ENCODE measurements around the gene PIEZO1.

The PIEZO1 gene

DNA sequence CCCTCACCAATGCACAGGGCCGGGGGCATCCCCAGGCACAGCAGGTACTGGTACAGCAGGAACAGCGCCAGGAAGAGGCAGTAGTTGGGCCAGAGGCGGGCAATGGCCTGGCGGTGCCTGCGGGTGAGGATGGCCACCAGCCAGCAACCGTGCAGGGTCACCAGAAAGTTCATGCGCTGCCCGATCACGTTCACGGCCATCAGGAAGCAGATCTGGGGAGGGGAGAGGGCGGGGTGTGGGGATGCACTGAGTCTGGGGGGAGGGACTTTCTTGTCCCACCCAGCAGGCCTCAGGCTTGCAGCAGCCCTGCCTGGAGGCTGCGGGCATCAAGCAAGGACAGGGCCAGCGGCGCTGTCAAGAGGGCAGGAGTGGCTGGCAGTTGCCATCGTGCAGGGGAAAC lies 53.3 kb downstream of the PIEZO1 start:
- DNase-seq: no peak

- no peak for DNase-seq
These were observed 54.1 kb downstream of the PIEZO1 start for GRCh38 chr16:88730632-88731607.

GRCh38 chr16:88727871-88728270 lies 57.1 kb downstream of the PIEZO1 start:
- DNase-seq: no peak

- DNase-seq: no peak
These were observed 58.0 kb downstream of the PIEZO1 start for GRCh38 chr16:88726981-88727380.

- no peak for DNase-seq
These were observed 58.6 kb downstream of the PIEZO1 start for GRCh38 chr16:88726408-88726749.

- DNase-seq: no peak
These were observed 59.2 kb downstream of the PIEZO1 start for GRCh38 chr16:88725609-88726407.

- DNase-seq: no peak
These were observed 60.0 kb downstream of the PIEZO1 start for GRCh38 chr16:88724855-88725555.

GRCh38 chr16:88723911-88724310 lies 61.1 kb downstream of the PIEZO1 start:
- no peak for DNase-seq

- no peak for DNase-seq
These were observed 61.5 kb downstream of the PIEZO1 start for GRCh38 chr16:88723507-88723887.

DNA sequence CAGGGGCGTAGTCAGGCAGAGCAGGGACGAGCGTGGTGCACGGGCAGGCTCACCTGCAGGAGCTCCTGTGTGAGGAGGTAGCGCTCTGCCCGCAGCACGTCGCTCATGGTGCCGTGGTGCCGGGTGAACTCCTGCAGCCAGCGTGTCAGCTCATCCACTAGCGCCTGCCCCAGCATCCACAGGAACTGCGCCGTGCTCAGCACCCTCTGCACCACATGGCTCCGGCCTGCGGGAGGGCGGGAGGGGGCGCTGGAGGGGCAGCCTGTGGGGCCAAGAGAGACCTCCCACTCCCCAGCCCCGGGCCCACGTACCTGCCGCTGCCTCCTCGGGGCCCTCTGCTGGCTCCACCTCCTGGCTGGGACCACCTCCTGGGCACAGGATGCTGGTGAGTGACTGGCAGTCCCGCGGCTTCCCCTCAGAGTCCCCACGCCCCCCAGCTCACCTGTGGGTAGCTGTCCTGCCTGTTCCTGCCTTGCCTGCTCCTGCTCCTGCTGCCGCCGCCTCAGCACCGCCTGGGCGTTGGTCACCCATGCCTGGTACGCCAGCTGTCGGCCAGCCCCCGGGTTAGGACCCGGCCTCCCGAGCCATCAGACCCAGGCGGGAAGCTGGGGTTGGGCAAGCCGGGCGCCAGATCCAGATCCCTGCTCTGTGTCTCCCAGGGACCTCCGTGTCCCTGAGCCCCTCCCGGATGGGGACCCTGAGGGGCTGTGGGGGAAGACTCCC lies 62.1 kb downstream of the PIEZO1 start:
- DNase-seq: no peak

DNA sequence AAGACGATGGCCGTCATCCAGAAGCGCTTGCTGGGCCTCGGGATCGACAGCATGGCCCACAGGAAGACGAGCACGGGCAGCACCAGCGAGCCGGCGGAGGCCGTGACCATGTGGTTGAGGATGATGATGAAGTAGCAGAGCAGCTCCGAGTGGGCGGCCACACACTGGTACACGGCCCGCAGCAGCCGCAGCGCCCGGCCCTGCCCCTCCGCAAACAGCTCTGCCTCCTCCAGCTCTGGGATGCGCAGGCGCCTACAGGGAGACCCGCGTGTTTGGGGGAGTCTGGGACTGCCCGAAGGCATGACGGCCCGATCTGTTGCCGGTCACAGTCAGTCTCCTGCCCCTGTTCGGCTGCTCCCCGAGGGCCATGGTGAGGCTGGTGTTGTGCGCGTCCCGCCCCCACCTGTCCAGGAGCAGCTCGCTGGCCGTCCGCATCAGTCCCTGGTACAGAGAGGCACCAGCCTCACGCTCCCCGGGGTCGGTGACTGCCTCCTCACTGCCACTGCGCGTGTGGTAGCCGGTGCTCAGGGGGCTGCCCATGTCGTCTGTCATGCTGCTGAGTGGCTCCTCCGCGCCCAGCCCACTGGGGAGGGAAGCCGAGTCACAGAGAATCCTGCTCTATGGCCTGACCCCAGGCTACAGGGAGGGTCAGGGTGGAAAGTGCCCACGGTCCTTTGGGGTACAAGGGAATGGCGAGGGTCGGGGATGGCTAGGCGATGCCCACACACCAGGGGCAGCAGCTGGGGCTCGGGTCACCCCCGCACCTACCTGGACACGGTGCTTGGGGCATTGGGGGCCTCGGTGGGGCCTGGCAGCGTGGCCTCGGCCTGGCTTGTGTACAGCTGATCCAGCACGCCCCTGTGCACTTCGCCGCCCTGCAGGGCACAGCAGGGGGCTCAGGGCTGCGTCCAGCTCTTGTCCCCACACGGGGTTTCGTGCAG lies 62.9 kb downstream of the PIEZO1 start:
- no peak for DNase-seq

GRCh38 chr16:88721236-88721635 lies 63.8 kb downstream of the PIEZO1 start:
- no peak for DNase-seq

DNA sequence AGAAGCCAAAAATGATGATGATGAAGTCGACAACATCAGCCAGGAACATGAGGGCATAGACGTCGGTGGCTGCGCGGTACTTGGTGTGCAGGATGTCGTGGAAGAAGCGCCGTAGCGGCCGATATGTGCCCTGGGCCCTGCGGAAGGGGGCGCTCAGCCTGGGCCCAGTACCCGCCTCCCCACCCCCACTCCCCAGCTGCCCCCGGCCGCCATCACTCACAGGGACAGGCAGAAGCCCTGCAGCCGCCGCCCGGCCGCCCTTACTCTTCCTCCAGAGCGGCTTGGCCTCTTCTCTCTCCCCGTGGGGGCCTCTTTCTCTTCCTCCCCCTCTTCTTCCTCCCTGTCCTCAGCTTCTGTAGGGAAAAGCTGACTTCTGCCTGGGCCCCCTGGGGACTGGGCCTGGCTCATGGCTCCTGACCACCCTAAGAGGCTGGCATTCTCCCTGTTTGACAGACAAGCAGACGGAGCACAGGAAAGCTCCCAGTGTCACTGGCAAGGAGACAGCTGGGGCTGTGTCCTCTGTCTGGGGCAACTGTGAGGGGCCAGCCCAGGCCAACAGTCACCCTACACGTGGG lies 64.5 kb downstream of the PIEZO1 start:
- no peak for DNase-seq

DNA sequence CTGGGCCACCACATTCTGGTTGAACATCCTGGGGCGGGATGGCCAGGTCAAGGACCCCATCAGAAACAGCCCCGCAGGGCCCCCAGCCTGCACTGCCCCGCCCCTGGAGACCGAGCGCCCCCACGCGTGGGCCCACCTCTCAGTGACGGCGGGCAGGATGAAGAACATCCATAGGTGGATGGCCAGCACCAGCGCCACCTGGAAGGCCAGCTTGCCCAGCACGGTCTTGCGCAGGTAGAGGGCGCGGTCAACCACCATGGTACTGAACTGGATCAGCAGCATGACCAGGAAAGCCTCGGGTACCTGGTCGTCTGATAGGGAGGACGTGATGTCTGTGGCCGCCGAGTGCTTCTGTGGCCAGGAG lies 65.1 kb downstream of the PIEZO1 start:
- DNase-seq: no peak

GRCh38 chr16:88719267-88719932 lies 65.6 kb downstream of the PIEZO1 start:
- no peak for DNase-seq

DNA sequence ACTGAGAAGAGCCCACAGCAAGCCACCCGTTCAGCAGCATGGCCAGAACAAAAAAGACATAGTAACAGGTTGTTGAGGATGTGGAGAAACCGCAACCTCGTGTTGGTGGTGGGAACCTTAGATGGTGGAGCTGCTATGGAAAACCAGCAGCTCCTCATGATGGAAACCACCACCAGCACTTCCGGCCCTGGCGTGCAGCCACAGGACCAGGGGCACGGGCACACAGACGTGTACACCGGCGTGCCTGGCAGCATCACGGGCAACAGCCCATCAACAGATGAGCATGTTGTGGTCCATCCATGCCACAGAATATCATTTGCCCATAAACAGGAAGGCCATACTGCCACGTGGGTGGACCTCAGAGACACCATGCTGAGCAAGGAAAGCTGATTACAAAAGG lies 66.8 kb downstream of the PIEZO1 start:
- DNase-seq: no peak

DNA sequence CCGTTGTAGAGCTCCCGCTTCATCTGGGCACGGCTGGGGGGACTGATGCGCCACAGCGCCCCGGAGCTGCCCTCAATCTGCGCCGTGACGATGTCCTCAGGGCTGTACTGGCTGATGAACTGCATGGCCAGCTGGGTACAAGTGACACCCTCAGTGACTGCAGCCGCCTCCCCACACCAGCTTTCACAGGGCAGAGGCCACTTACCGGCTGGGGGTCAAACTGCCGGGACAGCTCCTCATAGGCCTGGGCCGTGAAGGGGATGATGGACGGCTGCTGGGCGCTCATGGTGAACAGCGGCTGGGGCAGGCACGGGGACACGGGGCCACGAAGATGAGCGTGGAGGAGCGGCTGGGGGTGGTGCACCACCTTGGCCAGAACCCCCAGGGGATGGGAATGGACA lies 68.4 kb downstream of the PIEZO1 start:
- no peak for DNase-seq

DNA sequence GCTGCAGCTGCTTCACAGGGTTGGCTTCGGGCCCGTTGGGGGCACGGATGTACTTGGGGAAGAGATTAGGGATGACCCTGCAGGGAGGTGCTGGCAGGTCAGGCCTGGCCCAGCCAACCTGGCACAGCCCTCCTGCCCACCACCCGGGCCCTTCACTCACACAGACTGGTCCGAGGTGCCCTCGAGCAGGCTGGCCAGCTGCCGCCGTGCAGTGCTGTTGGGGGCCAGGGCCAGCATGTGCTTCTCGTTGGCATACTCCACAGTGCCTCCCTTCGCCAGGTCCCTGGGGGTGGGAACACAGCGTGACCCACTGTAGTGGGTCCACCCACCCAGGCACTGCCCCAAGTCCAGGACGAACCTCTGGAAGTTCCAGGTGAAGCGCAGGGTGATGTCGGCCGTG lies 68.8 kb downstream of the PIEZO1 start:
- no peak for DNase-seq

- DNase-seq: no peak
These were observed 69.5 kb downstream of the PIEZO1 start for GRCh38 chr16:88715312-88716190.

Data from GF-D8 (cell line).